Midbrain (tissue), 1 donor: ENCODE data around the gene MAB21L4.

Experiments used
- DNase-seq: peaks from one replicate; lab custom pipeline; 2025; lab: John Stamatoyannopoulos, UW

MAB21L4 gene

GRCh38 chr2:240894006-240894405 is 1.9 kb downstream of the MAB21L4 start:
- DNase-seq, result no peak

- no peak for DNase-seq
Measured at GRCh38 chr2:240893363-240893844, 2.6 kb downstream of the MAB21L4 start.

GRCh38 chr2:240892925-240893324 is 3.0 kb downstream of the MAB21L4 start:
- no peak for DNase-seq

GRCh38 chr2:240892356-240892755 is 3.6 kb downstream of the MAB21L4 start:
- no peak for DNase-seq

DNA sequence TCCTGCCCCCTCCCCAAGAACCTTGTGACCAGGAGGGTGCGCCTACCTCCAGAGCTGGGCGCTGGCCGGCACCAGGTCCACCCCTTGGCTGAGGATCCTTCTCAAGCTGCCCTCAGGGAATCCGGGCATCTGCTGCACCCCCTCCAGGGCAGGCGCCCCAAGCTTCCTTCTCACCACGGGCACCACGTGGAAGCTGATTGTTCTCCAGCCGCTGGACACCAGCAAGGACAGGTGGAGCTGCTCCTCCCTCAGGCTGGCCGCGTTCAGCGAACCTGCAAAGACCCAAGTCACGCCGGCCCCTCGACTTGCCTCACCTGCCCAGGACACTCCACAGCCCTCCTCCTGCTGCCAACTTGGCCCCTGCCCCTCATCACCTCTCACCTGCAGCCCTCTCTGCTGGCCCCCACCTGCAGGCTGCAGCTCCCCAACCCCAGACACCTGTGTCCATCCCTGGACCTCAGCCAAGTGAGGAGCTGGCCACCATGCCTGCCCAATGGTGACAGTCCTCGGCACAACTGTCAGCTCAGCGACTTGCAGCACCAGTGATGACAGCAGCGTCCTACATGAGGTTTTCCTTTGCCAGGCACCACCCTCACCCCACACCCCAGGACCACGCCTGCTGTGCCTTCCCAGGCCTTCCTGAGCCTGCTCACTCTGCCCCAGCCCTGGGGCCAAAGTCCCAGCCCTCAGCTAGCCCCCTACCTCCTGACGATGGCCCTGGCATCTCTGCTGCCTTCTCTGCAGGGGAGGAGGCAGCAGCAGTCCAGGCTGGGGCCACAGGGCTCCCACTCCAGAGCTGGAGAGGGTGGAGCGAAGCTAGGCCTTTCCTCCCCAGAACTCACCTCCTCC is 4.2 kb downstream of the MAB21L4 start:
- no peak for DNase-seq

DNA sequence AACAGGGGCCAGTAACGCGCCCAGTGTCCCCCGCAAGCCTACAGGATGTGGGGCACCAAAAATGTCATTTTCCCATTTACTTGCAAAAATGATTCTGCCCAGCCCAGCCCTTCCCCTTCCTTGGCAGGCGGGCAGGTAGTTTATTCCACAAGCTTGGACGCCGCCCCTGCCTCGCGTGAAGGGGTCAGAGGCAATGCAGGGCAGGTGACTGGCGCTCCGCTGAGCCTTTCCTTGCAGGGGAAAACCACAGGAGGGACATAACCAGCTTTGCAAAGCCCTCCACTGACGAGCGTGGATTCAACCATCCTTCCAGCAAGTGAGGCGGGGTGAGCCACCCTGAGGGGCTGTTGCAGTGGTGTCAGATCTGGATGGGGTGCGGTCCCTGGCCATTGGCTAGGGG is 5.3 kb downstream of the MAB21L4 start:
- DNase-seq, result no peak

- DNase-seq, result no peak
Measured at GRCh38 chr2:240889601-240890560, 6.1 kb downstream of the MAB21L4 start.

DNA sequence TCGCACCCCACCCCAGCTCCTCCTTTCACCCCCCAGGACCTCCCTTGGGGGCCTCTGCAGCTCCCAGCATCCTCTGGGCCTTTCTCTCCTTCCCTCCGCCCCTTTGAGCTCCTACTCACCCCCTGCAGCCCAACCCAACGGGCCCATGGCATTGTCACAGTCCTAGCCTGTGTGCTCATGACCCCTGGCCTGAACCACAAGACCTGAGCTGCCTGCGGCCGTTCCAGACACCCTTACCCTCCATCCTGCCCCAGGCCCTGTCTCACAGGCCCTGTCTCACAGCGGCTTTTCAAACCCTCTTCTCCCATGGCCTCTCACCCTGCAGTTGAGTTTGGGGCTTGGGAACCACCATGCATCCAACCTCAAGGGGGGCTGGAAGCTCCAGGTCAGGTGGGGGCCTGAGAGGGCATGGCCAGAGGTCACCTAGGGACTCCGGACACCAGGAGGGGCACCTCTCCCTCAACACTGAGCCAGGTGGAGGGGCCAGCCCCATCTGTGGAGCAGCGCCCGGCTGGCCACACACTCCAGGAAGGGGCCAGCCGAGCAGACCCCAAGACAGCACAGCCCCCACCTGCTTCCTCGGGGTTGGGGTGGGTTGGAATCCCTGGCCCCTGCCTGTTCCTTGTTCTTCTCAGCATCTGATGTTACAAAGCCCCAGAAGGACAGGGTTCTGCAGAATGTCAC is 6.9 kb downstream of the MAB21L4 start:
- no peak for DNase-seq

DNA sequence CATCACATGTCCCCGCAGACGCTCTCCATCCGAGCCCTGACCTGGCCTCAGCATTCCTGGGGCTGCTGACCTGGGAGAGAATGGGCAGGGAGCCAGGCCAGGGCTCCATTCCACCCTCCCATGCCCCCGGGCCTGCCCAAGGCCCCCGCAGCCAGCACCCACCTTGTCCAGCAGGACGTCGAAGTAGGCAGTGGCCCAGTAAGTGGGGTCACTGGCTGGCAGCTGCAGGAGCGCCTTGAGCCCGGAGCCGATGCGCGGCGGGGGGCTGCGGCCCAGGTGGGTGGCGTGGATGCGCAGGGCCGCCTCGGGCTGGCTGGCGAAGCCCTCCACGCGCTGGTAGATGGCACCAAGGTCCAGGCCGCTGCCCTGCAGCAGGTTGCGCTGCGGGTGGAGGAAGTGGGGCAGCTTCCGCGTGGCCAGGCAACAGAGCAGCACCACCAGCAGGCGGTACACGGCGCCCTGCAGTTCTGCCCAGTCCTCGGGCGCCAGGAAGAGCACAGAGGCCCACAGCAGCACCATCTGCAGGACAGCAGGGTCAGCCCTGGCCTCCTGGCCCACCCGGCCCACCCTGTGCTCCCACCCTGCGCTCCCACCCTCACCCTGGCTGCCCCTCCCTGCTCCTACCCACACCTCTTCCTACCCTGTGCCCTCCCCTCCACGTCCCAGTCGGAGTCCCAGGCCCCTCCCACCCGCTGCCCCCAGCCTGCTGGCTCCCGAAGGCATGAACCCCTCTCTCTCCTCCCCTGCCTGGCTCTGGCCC is 7.6 kb downstream of the MAB21L4 start:
- no peak for DNase-seq

DNA sequence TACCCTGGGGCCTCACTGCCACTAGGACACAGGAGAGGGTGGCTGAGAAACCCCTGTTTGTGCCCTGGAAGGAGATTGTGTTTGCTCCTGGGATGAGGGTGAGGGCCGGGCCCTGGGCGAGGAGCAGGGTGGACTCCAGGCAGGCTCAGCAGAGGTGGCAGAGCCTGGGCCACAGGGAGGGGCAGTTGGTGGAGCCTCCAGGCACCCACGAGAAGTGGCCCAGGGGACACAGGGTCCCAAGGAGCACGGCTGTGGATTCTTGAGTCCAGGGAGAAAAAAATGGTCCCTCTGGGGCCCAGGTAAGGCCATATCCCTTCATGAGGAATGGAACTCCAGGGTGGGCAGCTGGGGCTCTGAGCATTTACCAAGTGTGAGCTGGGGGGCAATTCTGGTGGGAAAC is 8.3 kb downstream of the MAB21L4 start:
- DNase-seq, result no peak

GRCh38 chr2:240886678-240887609 is 9.0 kb downstream of the MAB21L4 start:
- DNase-seq, result no peak

DNA sequence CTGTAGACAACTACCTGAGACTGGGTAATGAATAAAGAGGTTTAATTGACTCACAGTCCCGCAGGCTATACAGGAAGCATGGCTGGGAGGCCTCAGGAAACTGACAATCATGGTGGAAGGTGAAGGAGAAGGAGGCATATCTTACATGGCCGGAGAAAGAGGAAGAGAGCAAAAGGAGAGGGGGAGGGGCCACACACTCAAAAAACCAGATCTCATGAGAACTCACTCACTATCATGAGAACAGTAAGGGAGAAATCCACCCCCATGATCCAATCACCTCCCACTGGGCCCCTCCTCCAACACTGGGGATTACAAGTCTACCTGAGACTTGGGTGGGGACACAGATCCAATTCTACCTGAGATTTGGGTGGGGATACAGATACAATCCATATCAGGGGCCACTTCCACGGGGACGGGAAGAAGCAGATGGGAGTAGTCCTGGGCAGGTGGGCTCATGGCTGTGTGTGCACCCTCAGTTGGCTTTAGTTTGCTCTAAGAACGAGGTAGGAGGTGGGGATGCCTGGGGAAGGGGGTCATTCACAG is 9.9 kb downstream of the MAB21L4 start:
- no peak for DNase-seq

- no peak for DNase-seq
Measured at GRCh38 chr2:240885566-240885965, 10.4 kb downstream of the MAB21L4 start.

DNA sequence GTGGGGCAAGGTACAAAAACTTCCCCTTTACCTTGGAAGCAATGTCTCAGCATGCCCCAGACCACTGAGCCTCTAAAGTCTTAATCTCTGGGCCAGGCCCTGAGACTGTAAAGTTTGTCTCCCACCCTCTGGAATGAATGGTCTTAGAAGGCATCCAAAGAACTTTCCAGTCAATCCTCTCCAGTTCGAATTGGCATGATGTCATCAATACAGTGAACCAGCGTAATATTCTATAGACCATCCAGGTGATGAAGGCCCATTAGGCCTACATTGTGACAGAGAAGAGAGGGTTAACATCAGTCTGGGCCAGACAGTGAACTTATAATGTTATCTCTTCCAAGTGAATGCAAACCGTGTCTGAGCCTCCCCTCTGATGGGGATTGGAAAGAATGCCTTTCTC is 11.2 kb downstream of the MAB21L4 start:
- DNase-seq, result no peak

GRCh38 chr2:240884221-240884620 is 11.7 kb downstream of the MAB21L4 start:
- DNase-seq, result no peak

DNA sequence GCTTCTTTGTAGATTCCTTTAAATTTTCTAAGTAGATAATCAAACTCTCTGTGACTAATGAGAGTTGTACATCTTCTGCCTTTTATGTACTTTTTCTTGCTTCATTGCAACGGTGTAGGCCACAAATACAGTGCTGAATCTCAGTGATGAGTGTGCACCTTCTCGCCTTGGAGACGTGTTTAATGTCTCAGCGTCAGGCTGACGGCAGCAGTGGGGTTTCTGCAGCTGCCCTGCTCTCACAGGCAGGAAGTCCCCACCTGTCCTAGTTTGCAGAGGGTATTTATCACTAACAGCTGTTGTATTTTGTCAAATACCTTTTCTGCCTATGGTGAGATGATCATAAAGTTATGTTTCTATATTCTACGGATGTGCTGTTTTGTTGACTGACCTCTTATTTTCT is 14.0 kb downstream of the MAB21L4 start:
- no peak for DNase-seq

DNA sequence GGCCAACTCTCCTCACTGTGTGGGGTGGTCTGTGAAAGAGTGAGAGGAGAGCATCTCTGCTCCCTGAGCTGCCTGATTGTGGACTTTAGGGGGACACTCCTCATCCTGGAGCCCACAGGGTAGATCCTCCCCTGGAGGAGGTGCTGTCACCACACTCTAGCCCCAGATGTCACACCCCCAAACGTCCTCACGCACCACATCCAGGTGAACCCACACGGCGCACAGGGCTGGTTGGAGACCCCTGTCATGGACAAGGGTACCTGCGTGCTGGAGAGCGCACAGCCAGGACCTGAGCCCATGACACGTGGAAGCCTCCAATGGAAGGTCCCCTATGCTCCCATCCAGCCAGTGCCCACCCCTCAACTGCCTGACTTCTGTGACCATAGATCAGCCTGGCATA is 16.9 kb downstream of the MAB21L4 start:
- no peak for DNase-seq

- no peak for DNase-seq
Measured at GRCh38 chr2:240878341-240878936, 17.5 kb downstream of the MAB21L4 start.
